Right ventricle myocardium superior (tissue), 1 donor: ENCODE measurements around the gene NAPB. TPM values are rescaled to one million over a fixed set of nuclear protein-coding genes. Genes with fewer than 3 reads are reported as not detected.
"Not testable (repeated sequence)": the region's sequence is repeated elsewhere in the genome, so short reads cannot be mapped to it uniquely, and the experiment has no call there.

ENCODE experiments used
- ATAC-seq: fragments of 200-7000 bp; cut with Tn5 transposase; one replicate; pipeline ENCODE4 v1.9.1; 2020; ENCODE audit warnings: mild to moderate bottlenecking; ENCODE audit not compliant: poor library complexity
- DNase-seq: peaks from one replicate; pipeline ENCODE4 v3.0.0-alpha.2; 2020
- intact Hi-C: fragments of 100-400 bp; cut with DNase I; formaldehyde crosslinking; loops from one replicate; pipeline ENCODE4 v1.11.2; 2022
- long read RNA-seq: library from polyadenylated mRNA; unstranded; transcript quantifications from one replicate; pipeline ENCODE4 v2.0.0, GENCODE V29; 2021
- total RNA-seq: library from RNA; stranded (reverse); fragmentation: NEBNext Ultra II Directional; extraction: Animal tissue kit (Norgen Biotek cat#: 25700); gene quantifications from one replicate; pipeline ENCODE4 v1.2.1, GENCODE V29; 2021
- donor health status: DM: no; HTN: yes; CAD: no; lungs with severe emphysema.

The NAPB gene
- total RNA-seq = 4.2 TPM
- long read RNA-seq, transcript NAPB-201 (11 exons, 3,837 nt) = major isoform, 6 of 8 reads
- long read RNA-seq, partial matches to known transcripts = 1 of 8 reads
- long read RNA-seq, other reads (novel, unspliced or antisense) = 1 of 8 reads

GRCh38 chr20:23420943-23421931, at the start of gene NAPB:
TSS of gene NAPB (minus strand) at chr20:23421488. CDS start at chr20:23421402, 86 bp downstream.
- intact Hi-C loops = loop anchor here (5.0 kb wide), 1 partner anchor 59 kb away; the partner anchor contains the start of gene GZF1
- DNase-seq = peak; percentile 98

GRCh38 chr20:23466961-23467360, 45.7 kb upstream of the NAPB start:
- DNase-seq, ATAC-seq, intact Hi-C loops: not testable (repeated sequence)

More at GRCh38 chr20:23420943-23421931, at the start of gene NAPB:
- ATAC-seq = peak; percentile 99

GRCh38 chr20:23461180-23461579, 39.9 kb upstream of the NAPB start:
- ATAC-seq (no peak), DNase-seq (no peak)
- intact Hi-C loops = no loop called here

GRCh38 chr20:23459461-23460150, 38.3 kb upstream of the NAPB start:
- no peak for DNase-seq
- intact Hi-C loops = no loop called here
- ATAC-seq = no peak

GRCh38 chr20:23456873-23457272, 35.6 kb upstream of the NAPB start:
- intact Hi-C loops = no loop called here
- no peak for ATAC-seq
- no peak for DNase-seq

- no peak for ATAC-seq
- no peak for DNase-seq
- intact Hi-C loops = no loop called here
These were observed 35.1 kb upstream of the NAPB start for GRCh38 chr20:23456409-23456808.

- intact Hi-C loops = no loop called here
- ATAC-seq (no peak), DNase-seq (no peak)
These were observed 34.4 kb upstream of the NAPB start for GRCh38 chr20:23455639-23456038.

- intact Hi-C loops = no loop called here
- ATAC-seq (no peak), DNase-seq (no peak)
These were observed 33.5 kb upstream of the NAPB start for GRCh38 chr20:23454816-23455215.

GRCh38 chr20:23453549-23454543, 32.6 kb upstream of the NAPB start:
- DNase-seq (no peak), ATAC-seq (no peak)
- intact Hi-C loops = no loop called here

GRCh38 chr20:23452776-23453175, 31.5 kb upstream of the NAPB start, which contains the start of gene CST11:
TSS of gene CST11 (minus strand) at chr20:23452876. CDS start at chr20:23452811, 65 bp downstream.
- intact Hi-C loops = no loop called here
- ATAC-seq (no peak), DNase-seq (no peak)

GRCh38 chr20:23451956-23452487, 30.7 kb upstream of the NAPB start:
- intact Hi-C loops = no loop called here
- DNase-seq (no peak), ATAC-seq (no peak)

- intact Hi-C loops = no loop called here
- no peak for DNase-seq
- ATAC-seq = no peak
These were observed 29.6 kb upstream of the NAPB start for GRCh38 chr20:23450877-23451276.

GRCh38 chr20:23449421-23449820, 28.1 kb upstream of the NAPB start:
- DNase-seq (no peak), ATAC-seq (no peak)
- intact Hi-C loops = loop anchor here (10.0 kb wide), 1 partner anchor 155 kb away; the partner anchor contains the start of gene CST9

- ATAC-seq (no peak), DNase-seq (no peak)
- intact Hi-C loops = loop anchor here (10.0 kb wide), 1 partner anchor 157 kb away; the partner anchor contains the start of gene CST9
These were observed 26.9 kb upstream of the NAPB start for GRCh38 chr20:23448167-23448566.

- DNase-seq (peak; percentile 61), ATAC-seq (peak; percentile 82)
- intact Hi-C loops = loop anchor here (10.0 kb wide), 1 partner anchor 158 kb away; the partner anchor contains the start of gene CST9
These were observed 25.2 kb upstream of the NAPB start for GRCh38 chr20:23446505-23446904.

GRCh38 chr20:23445596-23446217, 24.4 kb upstream of the NAPB start:
- ATAC-seq (no peak), DNase-seq (no peak)
- intact Hi-C loops = loop anchor here (10.0 kb wide), 1 partner anchor 159 kb away; the partner anchor contains the start of gene CST9

- DNase-seq = no peak
- intact Hi-C loops = loop anchor here (10.0 kb wide), 1 partner anchor 160 kb away; the partner anchor contains the start of gene CST9
- no peak for ATAC-seq
These were observed 23.6 kb upstream of the NAPB start for GRCh38 chr20:23444859-23445258.
